Activated CD4-positive, alpha-beta T cell treated with anti-CD3 and anti-CD28 coated beads for 4 hours (primary cell): Measurements from ENCODE around the gene UBE2U.
"Not testable (repeated sequence)": the region's sequence is repeated elsewhere in the genome, so short reads cannot be mapped to it uniquely, and the experiment has no call there.

ENCODE experiments used
- DNase-seq, 2 donors: peaks; one replicate each; pipeline ENCODE4 v3.0.0-alpha.2; 2020

UBE2U gene

DNA sequence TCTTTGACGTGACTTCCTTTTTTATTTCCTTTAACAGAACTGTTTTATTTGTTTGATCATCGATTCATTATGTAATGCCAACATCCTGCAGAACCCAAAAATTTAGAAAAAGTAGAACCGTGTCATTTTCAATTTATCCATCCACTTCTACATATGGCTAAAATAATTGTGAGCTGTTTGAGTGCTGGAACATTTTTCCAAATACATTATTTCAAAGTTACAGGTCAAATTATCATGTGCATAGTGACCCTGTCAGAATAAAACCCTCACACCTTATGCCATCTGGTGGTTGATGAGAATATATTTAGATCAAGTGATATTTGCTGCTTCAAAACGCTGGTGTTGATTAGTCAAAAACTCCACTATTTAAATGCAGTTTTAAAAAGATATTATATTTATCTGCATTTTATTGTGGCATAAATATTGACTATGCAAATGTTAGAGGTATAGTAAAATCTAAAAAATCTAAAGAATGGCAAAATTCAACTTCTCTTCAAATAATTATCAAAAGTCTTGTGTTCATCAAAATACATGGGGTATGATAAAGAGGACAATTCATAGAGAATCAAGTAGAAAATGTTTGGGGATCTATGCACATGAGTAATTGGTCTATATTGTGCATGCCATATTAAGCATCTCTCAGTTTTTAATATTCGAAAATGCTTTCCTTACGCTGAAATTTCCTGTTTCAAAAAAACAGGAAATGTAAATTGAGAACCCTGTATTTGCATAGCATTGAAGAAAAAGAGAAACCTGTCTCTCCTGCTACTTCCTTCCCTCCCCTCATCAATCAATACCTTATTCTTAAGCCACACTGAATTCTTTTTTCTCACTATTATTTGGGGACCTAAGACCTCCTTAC is 39.7 kb downstream of the UBE2U start:
- no peak for DNase-seq

DNA sequence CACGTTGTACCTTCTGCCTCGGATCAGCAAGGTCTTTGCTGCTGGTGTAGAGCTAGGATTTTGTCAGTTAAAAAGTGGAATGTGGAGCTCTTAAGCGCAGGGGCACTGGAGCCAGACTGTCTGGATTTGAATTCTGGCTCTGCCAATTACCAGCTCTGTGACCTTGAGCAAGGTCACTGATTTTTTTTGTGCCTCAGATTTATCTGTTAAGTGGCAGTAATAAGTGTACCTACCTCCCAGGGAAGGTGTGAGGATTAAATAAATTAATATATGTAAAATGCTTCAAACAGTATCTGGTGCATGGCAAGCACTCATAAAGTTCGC is 40.3 kb downstream of the UBE2U start:
- no peak for DNase-seq

DNA sequence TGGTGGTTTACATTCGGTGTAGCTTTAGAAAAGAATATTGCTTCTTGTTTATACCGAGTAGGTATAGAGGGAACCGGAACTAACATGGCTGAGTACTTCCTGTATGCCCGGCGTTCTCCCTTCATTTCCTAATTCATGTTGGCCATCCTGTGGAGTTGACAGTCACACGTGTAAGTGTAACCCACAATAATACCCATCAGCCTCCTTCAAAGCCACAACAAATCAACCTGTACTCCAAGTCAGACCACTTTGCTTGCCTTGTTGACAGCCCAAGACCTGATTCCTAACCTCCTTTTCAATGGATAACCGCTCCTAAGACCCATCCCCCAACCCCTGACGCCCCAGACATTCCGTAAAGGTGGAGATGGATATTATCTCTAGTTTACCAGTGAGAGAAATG is 42.1 kb downstream of the UBE2U start:
- DNase-seq: no peak

DNA sequence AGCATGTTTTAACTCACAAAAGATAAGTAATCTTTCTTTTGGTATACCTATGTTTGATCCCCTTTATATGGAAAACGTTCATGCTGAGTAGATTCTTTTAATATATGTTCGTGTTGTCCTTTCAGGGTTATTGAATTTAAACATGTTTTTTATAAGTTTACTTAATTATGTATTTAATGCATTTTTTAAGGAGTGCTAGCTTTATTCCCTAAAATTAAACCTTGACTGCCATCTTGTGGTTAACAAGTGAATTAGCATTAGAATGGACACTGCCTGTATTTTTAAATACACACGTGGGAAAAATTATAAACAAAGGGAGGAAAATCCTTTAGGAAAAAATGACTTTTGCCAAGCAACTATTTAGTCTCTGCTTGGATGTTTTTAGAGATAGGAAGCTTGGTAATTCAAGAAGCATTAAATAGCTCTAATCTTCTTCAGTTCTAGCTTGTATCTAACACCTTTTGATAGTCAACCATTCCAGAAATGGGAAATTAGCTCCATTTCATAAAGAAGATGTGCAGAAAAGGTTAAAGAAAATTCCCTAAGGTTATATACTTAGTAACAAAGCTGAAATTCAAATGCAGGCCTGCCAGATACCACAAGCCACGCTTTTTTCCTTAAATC is 43.0 kb downstream of the UBE2U start:
- no peak for DNase-seq

DNA sequence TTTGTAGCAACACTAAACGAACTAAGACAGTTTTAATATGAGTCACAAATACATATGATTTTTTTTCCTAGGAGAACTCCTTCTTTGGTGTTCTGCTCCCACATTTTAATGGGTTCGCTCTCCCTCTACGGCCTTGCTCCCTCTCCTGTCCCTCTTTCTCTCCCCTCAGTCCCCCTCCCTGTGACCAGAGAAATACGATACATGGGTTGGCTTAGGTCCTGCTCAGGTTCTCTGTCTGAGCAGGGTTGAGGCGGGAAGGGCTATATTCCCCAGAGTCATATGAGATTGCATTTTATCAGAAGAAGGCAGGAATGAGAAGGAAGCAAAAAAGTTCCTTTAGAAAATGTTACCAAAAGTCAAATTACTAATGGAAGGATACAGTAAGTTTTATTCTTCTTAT is 44.6 kb downstream of the UBE2U start:
- no peak for DNase-seq

DNA sequence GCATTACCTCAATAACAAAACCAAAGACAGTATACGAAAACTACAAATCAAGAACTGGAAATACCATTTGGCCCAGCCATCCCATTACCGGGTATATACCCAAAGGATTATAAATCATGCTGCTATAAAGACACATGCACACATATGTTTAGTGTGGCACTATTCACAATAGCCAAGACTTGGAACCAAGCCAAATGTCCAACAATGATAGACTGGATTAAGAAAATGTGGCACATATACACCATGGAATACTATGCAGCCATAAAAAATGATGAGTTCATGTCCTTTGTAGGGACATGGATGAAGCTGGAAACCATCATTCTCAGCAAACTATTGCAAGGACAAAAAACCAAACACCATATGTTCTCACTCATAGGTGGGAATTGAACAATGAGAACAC is 47.0 kb downstream of the UBE2U start:
- DNase-seq: not testable (repeated sequence)

DNA sequence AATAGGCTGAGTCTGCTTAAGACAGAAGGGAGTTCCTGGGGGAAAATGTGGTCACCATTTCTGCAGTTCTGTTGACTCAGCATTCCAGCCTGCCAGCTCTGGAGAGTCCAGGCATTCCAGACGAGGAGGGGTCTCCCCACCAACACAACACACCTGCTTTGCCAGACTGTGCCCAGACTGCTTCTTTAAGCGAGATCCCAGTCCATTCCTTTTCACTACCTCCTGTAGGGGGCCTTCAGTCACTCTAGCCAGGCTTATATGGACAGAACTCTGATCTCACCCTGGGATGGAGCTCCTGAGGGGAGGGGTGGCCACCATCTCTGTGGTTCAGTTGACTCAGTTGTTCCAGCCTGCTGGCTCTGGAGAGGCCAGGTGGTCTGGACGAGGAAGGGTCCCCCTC is 48.5 kb downstream of the UBE2U start:
- no peak for DNase-seq

DNA sequence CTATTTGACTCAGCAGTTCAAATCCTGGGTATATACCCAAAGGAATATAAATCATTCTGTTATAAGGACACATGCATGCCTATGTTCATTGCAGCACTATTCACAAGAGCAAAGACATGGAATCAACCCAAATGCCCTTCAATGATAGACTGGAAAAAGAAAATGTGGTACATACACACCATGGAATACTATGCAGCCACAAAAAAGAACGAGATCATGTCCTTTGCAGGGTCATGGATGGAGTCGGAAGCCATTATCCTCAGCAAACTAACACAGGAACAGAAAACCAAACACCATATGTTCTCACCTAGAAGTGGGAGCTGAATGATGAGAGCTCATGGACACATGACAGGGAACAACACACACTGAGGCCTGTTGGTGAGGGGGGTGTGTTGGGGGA is 53.8 kb downstream of the UBE2U start:
- not testable (repeated sequence) for DNase-seq

DNA sequence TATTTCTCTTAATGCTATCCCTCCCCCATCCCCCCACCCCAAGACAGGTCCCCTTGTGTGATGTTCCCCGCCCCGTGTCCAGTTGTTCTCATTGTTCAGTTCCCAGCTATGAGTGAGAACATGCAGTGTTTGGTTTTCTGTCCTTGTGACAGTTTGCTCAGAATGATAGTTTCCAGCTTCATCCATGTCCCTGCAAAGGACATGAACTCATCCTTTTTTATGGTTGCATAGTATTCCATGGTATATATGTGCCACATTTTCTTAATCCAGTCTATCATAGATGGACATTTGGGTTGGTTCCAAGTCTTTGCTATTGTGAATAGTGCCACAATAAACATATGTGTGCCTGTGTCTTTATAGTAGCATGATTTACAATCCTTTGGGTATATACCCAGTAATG is 55.0 kb downstream of the UBE2U start:
- not testable (repeated sequence) for DNase-seq

DNA sequence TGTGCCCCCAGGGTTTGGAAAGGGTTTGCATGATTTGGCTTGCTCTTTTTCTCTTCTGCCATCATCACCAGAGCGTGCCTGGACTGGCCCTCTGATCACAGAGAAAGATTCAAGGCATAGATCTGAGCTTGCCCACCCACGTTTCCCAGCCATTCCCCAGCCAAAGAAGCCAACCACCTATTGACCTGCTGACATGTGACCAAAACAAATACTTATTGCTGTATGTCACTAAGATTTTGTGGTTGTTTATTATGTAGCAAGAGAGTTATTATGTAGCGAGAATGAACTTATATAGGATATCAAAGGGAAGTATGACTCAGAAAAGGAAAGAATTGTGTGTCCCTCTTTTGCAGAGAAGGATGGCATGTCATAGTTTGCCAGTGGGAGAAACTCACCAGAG is 59.9 kb downstream of the UBE2U start:
- DNase-seq: no peak

DNA sequence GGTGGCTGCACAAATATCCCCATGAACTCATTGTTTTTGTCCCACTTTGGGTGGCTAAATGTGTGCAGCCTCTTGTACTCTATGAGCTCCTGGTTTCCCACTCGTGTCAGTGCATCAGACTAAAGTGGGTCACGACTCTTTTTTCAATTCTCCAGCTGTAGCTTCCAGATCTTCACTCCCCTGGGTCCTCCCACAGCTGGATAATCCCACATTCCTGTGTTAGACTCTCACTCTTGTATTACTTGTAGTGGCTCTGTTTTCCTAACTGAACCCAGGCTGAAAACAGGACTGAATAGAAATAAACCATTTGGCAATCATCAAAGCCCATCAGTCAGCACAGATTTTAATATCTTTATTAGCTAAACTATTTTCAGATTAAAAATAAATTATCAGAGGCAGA is 60.4 kb downstream of the UBE2U start:
- DNase-seq: no peak

DNA sequence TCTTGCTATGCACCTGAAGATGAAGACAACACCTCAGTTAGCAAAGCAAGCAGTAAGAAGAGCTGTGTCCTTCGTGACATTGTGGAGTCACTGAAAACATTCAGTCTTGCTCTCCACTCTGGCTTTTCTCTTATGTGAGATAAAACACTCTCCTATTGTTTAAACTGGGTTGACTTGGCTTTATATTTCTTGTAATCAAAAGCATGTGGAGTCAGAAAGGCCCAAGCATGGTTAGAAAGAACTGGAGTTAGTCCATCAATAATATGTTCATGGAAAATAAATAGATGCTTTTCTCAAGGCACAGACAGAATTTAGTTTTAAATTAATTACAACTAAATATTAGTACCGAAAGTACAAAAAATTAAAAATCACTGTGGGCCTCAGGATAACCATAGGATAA is 61.7 kb downstream of the UBE2U start:
- DNase-seq: no peak

DNA sequence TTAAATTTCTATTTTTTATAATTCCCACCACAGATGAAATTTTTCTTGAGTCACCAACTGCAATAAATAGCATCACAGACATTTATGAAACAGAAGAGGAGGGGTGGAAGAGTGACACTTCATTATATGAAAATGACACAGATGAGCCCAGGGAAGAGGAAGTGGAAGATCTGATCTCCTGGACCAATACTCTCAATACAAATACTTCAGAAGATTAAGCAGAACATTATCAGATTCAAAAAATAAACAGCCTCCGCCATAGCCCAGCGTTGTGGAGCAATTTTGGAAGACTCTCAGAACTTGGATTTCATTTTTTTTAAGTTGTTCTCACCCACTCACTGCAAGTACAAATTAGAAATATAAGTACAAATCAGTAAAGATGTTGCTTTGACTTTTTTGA is 63.6 kb downstream of the UBE2U start:
- no peak for DNase-seq

DNA sequence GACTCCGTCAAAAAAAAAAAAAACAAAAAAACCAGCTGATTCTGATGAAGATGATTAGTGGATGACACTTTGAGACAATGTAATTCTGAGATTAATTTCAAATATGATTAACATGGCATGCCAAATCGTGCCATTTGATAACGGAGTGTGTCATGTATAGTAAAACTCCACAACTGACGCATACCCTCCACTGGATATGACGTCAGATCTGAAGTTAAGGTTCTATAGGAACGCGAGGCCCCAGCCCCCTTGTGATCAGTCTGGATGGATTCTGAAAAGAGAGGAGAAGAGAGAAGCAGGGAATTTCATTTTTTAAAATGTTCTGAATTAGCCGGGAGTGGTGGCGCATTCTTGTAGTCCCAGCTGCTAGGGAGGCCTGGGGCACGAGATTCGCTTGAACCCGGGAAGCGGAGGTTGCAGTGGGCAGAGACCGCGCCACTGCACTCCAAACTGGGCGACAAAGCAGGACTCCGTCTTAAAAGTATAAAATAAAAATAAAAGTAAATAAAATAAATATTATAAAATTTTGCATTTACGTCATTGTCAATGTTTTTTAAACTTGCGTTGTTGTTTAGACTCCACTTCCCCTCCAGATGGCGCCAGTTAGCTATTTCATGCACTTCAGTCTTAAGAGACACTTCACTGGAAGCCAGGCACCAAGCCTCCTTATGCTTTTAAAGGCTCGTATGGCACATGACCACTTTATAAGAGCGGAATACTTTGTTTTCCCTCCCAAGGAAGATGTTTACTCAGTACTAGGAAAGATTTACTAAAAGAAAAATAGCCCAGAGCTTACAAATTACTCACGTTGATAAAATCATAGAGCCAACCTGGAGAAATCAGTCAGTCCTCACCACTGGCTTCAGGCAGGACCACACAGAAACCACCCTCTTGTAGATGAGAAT is 65.5 kb downstream of the UBE2U start:
- DNase-seq: peak; percentile 67 to 76

DNA sequence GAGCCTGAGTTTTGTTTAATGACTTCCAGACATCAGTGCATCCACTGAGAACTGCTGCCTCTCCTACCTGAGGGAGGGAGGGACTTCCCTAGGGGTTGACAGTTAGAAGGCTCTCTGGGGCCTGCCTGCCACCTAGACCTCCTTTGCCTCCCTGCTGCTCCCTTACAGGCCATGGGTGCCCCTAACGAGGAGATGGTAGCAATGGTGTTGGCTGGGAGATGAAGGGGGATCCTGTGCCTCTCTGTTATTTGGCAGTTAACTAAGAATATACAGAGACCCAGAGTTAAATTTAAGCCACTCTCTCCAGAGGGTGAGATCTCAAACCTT is 66.1 kb downstream of the UBE2U start:
- no peak for DNase-seq

DNA sequence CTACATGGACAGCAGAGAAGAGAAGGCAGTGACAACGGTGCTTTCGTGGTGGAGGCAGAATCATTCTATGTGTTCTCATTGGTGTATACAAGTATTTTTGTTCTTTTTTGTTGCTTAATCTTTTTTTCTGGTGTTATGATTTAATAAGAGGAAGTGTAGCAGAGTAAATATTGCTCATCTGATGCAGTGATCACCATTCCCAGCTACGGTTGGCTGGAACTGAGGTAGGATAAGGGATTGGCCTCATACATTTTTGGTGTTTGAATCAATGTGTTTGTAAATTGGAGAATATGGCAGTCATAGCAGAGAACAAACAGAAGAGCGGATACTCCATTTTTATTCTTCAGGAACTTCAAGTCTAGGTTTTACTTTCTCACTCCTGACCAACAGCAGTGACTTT is 76.6 kb downstream of the UBE2U start:
- DNase-seq: no peak

DNA sequence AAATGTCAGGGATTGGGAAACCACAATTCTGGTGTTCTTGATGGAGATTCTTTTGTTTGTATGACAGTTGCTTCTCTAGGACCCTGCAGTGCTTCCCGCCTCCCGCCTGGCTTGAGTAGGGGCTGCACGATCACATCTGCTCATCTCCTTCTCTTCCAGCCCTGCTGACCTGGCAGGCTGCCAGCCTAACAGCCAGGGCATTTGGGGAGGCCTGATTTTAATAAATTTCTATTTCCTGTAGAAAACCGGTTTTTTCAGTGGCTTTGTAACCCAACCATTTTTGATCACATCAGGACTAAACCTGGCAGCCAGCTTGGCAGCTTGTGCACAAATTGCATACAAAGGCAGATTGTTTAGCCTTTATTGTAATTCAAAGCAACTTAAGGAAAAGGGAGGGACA is 78.9 kb downstream of the UBE2U start:
- DNase-seq: no peak

DNA sequence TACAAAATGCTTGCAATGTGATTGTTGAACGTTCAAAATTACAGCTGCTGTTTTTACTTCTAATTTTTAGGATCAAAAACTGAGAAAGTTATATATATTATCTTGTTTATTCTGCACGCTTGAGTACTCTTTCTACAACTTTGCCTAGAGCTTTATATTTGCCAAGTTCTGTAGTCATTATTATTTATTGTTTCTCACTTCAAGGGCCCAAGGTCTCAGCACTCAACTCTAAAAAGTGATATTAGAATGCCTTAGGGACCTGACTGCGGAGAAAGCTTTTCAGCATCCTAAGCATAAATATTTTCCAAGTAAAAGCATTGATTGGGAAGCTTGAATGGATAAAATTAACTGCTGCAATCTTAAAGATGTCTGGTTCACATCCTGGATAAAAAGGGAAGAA is 83.6 kb downstream of the UBE2U start:
- DNase-seq: no peak

DNA sequence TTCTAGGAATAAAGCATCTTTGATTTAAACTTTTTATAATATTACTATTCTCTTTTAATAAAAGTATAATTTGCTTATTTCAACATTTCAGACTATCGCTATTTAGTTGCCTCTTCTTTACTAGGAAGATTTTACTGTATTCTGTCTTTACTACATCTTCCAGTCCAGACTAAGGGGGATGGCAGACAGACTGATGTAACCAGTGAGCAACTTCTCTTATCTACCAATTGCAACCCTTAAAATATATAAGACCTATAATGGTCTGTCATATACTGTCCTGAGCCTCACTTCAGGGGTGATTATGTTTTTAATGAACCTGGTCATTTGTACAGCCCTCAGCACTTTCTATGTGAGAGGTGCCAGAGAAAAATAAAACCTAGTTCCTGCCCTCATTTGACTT is 87.0 kb downstream of the UBE2U start:
- no peak for DNase-seq

DNA sequence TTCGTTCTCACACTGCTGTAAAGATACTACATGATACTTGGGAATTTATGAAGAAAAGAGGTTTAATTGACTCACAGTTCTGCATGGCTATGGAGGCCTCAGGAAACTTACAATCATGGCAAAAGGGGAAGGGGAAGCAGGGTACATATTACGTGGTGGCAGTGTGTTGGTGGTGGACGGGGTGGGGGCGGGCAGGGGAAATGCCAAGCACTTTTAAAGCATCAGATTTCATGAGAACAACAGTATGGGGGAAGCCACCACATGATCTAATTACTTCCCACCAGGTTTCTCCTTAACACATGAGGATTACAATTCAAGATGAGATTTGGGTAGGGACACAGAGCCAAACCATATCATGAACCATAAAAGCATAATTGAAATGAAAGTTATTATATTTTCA is 88.5 kb downstream of the UBE2U start:
- DNase-seq: no peak

DNA sequence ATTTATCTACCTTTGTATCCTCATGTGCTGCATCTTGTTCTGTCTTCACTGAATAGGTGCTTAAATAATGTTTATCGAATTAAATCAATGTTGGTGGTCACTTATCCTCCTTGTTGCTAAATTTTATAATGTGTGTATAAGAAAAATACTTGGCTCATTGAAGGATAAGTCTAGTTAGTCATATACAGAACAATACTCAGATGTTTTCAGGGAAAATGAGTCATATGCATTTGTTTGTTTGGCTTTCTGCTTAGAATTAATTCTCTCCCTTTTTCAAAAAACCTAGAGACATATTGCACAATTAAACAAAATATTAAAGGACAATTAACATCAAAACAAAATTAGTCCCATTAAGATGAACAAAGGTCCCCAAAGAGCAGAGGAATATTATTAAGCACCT is 89.0 kb downstream of the UBE2U start:
- DNase-seq: no peak

DNA sequence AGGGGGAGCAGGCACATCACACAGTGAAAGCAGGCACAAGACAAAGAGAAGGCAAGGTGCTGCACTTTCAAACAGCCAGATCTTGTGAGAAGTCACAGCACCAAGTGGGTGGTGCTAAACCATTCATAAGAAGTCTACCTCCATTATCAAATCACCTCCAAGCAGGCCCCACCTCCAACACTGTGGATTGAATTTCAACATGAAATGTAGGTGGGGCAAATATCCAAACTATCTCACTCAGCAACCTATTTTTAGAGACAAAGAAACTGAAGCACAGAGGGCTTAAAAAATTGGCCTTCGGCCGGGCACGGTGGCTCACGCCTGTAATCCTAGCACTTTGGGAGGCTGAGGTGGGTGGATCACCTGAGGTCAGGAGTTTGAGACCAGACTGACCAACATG is 90.4 kb downstream of the UBE2U start:
- no peak for DNase-seq

DNA sequence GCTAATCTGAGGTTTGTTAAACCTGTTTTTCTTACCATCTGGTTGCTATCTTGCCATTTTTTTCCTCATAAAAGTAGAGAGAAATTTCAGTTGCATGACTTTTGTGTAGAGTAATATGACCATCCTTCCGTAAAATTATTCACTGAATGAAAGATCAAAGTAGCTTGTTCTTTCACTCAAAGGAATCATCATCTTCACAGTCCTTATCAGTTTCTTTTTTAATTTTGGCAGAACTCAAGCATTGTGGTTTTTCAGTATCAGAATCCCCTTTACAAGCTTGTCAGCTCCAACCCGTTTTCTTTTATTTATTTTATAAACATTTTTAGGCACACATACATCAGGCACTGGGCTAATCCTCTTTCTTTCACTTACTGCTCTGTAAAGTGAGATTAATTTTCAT is 91.7 kb downstream of the UBE2U start:
- DNase-seq: no peak

DNA sequence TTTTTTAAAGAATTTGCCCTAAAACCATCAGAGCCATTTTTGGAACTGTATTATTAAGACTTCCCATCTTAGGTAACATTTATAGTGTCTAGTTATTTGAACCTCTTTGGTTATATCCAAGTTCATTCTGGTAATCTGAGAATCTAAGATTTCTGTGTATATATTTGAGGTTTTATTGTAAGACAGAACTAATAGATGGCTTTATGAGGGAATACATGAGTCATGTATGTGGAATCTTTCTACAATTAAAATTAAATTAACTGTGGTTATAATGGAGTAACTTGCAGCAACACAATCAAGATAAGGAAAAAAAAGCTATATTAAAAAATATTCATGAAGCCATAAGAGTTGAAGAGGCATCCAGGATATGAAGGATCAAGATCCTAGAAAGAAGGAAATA is 92.1 kb downstream of the UBE2U start:
- DNase-seq: no peak
